Inflammatory macrophage treated with lipopolysaccharide for 4 hours (primary cell): ENCODE results near the gene ZFYVE21.

Experiments
- DNase-seq: peaks from one replicate; pipeline ENCODE4 v3.0.0-alpha.2; 2020

Gene ZFYVE21

DNA sequence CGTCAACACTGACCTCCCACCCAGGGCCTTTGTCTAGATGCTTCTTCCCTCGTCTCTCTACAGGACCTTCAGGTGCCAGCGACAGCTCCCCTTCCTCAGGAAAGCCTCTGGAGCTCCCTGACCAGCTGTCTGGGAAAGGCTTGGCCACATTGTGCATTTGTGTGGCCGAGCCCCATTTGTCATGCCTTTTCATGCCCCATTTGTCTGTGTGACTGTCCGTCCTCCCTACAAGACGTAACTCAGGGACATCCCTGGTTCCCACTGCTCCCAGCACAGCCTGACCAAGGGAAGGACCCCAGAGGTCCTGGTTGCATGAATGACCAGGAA, 23.8 kb downstream of the ZFYVE21 start:
- DNase-seq, result no peak

DNA sequence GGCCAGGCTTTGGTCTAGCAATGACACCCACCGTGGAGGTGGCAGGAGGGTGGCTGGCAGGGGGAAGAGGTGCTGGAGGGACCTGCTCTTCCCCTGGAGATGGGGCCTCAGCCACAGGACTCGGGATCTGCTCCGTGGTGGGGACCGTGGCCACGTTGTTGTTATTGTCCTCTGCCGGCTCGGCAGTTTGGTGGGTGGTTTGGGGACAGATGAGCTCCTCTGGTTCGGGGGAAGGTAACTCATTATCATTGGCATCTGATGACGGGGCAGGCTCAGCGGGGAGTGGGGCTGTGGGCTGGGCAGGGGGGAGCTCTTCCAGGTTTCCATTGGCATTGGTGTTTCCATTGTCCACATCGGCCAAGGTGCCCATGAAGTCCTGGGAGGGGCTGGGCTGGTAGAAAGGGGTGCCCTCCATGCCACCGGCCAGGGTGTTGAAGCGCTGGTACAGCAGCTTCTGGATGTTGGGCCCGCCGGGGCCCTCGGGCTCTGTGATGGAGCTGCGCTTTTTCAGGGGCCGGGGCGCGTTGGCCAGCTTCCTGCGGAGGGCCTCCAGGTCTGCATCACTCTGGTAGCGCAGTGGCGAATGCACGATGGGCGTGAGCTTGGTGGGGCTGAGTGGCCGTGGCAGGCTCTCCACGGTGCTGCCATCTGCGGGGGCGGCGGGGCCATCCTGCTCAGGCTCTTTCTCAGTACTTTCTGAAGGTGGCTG, 24.3 kb downstream of the ZFYVE21 start:
- DNase-seq, result no peak

DNA sequence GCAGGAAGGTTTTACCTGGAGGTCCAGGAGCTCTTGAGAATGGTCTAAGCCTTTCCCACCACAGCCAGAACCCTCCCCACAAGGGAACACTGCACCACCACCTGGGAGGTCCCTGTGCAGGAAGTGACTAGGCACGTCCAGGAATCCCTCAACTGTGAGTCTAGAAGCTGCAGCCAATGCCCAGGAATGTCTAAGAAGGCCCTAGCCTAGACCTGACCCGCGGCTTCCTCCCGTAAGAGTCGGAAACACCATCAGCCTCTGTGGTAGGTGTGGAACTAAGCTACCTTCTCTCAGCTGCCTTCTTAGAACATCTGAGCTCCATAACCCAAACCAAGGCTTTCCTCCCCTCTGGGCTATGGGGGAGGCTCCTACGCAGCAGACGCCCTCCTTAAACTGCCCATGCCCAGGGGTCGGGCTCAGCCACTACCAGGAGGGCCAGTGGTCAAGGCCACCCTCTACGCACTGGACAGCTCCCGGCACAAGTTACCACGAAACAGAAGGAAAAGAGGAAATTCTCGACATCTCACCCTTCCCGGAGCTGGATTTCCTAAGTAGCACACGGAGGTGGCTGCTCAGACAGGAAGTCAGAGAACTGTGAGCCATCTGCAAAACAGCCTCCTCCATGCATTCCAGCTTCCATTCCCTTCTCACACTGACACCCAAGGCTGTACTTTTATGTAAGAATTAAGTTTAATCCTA, 25.5 kb downstream of the ZFYVE21 start:
- DNase-seq, result peak; percentile 40

DNA sequence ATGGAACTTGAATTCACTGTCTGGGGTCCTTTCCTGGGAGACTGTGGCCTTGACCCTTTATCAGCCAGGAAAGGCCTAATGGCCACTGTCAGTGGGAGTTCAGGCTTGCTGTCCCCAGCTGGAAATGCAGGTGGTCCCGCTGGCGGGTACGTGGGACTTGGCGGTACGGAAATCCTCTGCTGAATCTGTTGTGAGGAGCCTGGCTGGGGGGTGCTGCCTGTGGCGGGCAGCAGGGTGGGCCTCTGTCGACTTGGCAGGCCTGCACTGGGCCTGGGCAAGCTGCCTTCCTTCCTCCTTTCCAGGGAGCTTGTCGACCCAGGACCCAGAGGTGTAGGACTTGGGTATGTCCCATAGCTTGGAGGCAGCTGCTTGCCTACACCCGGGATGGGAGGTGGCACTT, 26.3 kb downstream of the ZFYVE21 start:
- no peak for DNase-seq

DNA sequence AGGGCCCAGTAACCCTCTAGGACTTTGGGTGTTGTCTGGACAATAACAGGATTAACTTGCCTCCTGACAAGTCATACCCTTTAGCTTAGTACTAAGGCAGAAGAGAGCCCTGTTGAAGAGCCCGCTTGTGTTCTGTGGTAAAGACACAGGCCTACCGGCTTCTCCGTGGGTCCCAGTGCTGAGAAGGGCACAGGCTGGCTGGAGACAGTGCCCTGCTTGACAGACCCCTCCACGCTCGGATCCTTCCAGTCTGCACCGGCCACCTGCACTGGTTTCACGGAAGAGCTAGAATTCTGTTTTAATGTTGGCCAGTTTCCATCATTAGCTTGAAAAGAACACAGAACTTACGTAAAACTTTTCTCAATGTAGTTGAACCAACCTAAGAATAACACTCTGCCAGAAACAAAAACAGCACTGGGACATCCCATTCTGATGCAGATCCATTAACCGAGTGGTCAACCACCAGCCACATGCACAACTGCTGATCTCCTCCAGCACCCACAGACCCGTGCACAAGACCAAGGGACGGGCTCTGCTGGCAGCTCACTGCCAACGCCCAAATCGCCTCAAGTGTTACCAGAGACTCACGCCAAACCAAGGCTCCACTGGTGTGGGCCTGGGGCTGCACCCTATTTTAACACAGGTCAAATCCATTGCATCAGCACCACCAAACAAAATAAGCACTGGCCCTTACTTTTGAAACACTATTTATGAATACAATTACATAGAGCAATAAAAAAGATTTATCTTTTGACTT, 27.1 kb downstream of the ZFYVE21 start:
- DNase-seq, result no peak

DNA sequence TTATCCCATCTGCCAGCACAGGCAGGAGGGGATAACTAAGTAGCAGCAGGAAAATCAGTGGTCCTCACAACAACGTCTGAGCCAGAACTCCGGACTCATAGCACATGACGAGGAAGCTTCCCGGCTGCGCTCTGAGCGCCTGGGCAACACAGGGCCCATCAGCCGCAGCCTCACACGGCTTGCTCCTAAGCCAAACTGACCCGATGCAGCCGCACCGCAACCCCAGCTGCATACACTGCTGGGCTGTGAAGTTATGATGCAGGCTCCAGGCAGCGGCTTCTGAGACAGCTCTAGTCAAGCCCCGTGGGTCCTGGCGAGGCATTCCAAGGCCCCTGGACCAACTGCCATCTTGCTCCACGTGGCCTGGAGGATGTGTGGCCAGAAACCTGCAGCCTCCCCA, 28.1 kb downstream of the ZFYVE21 start:
- no peak for DNase-seq

DNA sequence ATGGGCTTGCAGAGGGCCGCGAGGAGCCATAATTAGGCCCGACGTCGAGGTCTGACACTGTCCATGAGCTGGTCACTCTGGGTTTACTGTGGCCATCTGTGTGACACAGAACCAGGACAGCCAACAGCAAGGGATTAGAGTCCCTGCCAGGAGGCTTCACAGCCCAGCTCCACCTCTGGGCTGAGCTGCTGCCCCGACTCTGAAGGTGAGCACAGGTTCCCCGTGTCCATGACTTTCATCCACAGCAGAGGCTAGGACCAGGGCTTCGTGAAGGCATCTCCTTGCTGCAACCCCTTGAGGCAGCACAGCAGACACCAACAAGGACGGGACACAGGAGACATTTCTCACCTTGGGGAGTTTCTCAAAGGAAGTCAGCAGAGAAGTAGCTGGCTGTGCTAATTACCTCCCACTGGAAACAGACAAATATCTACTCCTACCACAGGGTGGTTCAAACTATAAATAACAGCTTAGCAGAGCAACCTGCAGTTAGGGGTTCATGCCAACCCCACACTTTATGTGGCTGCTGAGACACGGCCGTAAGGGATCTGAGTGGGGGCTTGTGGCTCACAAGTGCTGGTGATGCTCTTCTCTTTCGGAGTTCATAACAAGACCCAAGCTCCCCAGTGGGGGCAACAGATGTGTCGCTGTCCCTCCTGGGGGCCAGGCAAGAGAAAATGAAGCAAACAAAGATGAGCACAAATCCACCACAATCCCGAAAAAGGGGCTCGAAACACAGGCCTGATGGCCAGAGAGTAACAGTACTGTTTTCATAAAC, 29.2 kb downstream of the ZFYVE21 start:
- DNase-seq, result no peak

DNA sequence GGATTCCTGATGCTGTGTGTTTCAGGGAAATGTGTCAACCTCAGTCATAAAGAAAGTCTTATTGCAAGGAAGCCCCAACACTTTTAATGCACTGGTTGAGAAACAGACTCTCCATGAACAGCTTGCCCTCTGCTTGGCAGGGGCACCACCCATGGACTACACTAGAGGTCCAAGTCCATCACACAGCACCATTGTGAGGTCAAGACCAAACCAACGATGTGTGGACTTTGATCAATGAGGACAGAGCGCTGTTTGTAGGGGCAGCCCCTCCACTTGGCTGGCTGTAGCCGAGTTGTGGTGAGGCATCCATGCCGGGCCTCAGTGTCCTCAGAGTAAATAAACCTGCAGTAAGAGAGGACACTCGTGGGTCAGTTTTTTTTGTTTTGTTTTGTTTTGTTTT, 29.8 kb downstream of the ZFYVE21 start:
- DNase-seq, result no peak

DNA sequence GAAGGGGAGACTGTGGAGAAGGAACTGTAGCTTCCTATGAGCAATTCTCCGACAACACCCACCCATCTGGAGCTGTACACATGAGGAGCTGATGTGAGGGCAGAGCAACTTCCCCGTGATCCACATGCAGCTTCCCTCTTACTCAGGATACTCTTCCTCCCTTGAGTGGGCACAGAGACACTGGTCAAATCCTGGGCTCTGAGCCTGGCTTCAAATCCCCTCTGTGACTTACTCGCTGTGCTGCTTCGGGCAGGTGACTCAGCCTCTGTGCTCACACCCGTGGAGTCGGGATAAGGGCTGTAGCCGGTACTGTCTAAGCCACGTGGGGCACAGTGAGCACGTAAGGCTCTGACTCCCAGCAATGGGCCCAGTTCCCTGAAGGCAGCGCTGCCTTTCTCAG, 31.1 kb downstream of the ZFYVE21 start:
- DNase-seq, result peak; percentile 78

DNA sequence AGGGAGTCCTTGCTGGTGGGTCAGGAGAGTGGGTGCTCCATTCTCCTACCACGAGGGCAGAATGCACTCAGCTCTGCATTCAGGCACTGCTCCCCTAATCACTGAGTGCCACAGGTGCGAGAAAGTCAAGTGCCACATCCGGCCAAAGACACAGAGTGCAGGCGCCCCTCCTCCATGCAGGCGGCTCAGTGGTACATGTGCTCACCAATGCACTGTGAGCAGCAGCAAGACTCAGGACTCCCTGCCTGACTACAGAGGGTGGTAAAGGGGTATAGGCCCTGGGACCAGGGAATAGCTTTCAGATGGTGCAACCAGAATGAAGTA, 32.9 kb downstream of the ZFYVE21 start:
- no peak for DNase-seq

DNA sequence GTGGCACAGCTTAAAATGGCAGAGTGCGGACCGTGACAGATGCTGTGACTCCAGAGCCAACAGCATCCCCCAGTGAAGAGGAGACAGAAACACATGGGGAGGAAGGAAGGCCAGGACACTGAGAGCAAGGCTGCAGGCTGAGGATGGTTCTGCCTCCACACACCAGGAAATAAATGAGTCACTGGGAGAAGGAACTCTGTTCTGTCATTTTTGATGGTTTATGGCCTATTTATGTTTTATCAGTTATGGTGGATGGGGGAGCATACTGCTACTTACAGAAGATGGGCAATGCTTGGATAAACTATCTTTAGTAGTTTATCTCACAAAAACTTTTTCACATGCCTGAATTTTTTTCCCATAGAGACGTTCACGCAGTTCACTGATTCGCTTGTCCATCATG, 33.8 kb downstream of the ZFYVE21 start:
- DNase-seq, result no peak

DNA sequence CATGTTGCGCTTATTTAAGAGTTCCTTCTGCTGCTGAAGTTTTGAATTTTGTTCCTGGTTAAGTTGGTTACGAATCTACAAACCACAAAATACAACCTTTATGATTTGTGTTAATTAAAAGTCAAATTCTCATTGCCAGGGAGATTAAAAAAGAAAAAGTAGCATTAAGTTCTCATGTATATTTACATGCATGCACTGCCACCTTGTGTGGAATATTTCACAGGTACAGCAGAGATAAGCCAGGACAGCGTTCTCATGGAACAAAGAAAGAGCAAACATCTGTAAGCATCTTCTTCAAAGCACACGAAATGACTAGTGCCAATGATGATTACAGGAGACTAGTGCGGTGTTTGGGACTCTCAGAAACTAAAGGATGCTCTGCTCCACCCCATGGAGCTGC, 34.2 kb downstream of the ZFYVE21 start:
- DNase-seq, result no peak

DNA sequence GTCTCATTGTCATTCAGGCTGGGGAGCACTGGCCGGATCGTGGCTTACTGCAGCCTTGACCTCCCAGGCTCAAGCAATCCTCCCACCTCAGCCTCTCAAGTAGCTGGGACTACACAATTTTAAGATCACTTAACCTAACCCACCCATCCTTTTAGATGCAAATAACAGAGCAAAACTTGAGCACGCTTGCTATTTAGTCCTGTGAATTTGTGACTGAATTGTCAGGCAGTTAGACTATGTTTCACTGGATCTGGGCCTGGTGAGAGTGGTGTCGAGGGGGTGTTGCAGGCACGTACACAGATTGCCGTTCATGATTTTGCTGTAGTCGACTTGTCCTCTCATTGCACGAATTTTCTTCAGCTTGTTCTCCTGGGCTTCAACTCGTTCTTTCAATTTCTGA, 38.2 kb downstream of the ZFYVE21 start:
- DNase-seq, result no peak

DNA sequence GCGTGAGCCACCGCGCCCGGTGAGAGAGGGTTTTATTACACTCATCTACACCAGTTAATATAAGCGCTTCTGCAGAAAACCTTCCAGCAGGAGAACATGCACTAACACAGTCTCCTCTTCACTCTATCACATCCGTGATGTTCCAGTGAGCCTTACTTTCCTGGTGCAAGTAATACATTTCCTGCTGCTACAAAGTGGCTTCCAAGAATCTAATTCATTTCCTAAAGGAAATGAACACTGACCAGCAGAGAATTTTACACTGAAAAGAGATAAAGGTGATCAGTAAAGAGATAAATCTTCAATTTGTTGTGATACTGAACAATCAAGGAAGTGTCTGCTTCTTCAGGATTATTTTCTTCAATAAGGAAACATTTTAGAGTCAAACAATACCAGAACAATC, 39.5 kb downstream of the ZFYVE21 start:
- DNase-seq, result no peak

DNA sequence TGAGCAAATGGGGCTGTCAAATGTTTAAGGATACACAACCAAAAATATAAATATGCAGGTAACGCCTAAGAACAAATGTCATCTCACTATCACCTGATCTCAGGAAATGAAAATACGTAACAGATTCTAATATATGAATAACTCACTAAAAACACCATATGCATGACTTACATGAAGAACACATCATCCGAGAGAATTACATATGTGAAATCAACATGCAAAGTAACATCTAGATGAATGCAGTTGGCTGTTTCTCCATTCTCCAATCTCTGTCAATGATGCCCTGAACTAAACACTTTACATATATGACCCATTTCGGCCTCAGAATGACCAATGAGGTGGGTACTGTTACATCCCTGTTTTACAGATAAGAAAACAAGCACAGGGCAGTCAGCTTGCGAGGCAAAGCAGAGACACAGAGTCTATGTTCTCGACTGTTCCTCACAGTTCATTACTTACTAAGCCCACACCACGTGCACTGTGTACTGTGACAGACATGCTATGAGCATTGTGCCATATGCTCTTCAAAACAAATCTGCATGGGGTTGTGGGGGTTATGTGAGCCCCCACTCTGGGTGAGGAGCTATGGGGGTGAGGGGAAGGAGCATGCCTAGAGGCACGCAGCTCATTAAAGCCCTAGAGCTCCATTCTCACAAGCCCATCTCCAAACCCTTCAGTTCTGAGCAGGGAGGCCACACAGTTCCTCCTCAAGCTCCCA, 42.6 kb downstream of the ZFYVE21 start:
- DNase-seq, result no peak

DNA sequence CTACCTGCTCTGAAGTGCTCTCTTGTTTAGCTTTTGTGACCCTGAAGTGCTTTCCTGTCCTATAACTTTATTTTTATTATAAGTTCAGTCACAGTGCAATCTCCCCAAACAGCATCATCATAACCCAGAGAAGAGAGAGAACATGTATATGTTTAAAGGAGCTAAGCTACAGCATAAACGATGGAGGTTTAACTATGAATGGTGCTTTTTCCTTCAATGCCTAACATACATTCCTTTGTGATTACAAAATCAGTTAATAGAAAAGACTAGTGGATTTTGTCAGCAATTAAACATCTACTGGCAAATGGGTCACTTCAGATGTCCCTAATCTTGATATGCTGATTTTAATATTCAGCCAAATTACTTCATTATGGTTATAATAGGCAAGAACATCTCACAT, 46.4 kb downstream of the ZFYVE21 start:
- no peak for DNase-seq

DNA sequence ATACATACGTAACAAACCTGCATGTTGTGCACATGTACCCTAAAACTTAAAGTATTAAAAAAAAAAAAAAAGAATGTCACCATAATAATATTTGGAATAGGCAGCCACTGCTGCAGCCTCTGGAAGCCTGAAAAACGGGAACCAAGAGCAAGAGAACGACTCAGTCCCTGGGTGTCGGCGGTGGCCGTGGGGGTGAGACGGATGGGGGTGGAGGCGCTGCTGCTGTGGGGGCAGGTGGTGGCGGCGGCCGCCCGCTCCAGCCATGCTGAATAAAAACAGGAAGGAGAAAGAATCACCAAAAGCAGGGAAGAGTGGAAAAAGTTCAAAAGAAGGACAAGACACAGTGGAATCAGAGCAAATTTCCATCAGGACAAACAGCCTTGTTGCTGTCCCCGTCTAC, 46.9 kb downstream of the ZFYVE21 start:
- peak; percentile 25 for DNase-seq

DNA sequence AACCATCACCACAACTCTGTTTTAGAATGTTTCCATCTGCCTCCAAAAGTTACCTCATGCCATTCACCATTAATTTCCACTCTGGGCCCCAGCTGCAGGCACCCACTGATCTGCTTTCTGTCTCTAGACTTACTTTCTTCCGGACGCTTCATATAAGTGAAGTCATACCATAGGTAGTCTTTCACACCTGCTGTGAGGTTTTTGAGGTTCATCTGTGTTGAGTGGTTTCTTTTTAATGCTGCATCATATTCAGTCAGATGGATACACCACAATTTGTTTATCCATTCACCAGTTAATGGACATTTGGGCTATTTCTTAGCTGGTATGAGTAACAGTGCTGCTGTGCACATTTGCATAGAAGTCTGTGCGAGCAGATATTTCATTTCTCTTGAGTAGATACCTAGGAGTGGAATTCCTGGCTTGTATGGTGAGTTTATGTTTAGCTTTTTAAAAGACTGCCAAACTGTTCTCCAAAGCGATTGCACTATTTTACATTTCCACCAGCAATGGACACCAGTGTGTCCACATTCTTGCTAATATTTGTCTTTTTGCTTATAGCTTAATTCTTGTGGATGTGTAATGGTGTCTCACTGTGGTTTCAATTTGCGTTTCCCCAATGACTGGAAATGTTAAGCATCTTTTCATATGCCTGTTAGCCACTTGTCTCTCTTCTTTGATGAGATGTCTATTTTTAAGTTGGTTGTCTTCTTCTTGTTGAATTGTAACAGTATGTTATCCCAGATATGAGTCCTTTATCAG, 48.3 kb downstream of the ZFYVE21 start:
- no peak for DNase-seq

DNA sequence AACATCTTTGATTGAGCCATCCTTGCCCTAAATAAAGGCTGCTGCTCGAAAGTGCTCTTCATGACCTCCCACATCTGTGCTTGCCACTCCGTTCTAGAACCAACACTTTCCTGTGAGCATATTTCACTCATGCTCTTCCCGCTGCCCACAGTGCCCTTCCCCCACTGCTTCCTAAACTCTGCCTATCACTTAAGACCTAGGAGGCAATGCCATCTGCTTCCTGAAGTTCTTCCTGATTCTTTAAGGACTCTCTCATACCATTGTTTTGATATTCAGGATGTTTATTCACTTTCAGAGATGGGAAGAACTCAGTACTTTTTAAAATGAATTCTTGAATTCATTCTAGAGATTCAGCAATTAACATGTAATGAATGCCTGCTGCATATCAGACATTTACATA, 49.9 kb downstream of the ZFYVE21 start:
- DNase-seq, result no peak

DNA sequence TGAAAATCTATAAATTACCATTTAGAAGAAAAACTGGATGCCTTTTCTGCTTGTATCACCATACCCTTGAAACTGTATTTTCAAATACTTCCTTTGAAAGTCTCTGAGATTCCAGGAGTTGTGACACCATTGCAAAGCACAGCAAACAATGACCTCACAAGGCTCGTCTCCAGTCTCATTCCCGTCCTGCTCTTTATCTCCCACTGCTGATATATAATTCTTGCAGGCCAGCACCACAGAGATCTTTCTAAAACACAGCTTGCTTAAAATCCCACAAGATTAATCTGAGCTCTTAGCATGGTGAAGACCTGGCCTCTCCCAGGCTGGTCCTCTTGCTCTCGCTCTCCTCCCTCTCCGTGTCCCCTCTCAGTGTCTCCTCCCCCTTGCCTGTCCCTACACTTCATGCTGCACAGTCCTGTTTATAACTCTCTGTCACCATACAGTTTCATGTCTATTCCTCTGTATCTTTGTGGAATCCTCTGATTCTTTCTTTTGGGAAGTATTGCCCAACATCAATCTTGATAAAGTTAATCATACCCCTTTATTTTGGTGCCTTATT, 51.8 kb downstream of the ZFYVE21 start:
- DNase-seq, result no peak

DNA sequence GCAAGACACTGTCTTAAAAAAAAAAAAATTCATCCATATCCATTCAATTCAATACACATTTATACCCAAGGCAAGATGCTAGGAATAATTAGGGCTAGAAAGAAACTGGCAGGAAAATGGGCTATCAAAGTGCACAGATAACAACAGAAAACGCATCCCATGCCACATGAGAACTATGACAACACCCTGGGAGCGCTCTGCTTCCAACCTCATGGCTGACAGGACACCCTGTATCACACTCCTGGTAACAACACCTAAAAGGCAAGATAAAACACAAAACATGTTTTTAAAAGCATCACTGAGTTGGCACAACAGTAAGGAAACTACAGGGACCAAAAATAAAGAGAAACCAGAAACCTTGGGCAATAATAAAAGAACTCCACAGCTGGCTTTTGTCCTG, 54.9 kb downstream of the ZFYVE21 start:
- no peak for DNase-seq

DNA sequence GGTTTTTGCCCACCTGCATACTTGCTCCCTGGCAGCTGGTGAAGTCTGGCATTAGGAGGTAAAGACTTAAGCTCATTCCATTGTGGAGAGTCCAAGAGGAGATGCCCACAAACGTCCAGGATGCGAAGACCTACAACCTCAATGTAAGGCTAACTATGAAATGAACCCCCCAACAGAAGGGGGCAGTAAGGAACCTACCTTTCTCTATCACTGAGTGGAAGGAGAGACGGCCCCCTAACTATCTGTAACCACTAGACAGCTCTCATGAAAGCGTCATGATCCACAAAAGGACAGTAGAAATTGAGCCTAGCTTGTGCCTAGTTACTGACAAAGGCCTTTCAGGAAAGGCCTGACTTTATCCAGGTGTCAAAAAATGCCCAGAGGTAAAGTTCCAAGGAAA, 55.3 kb downstream of the ZFYVE21 start:
- DNase-seq, result no peak
